Embryonic facial prominence (tissue), 1 donor: Measurements from ENCODE around the gene CCDC88A.
A peak's percentile ranks its signal among the peaks of the same experiment; 100 is the strongest.
"Not testable (repeated sequence)": the region's sequence is repeated elsewhere in the genome, so short reads cannot be mapped to it uniquely, and the experiment has no call there.

Source experiments
- DNase-seq: peaks from one replicate; pipeline ENCODE4 v3.0.0-alpha.2; 2016; ENCODE audit errors: extremely low spot score

The CCDC88A gene

DNA sequence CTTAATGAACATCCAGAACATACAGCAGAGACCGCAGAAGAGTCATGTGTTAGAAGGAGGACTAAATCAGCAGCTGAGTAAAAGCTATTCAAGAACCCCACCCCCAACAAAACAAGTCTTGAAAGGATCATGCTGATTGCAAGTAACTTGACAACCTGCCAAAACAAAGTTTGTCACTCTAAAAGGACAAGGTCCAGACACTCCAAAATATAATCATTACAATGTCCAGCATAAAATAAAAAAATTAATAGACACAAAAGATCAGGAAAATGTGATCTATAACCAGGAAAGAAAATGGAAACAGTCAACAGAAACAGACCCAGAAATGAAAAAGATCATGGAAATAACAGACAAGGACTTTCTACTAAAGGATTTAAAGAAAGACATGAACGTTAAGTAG lies 28.5 kb downstream of the CCDC88A start:
- DNase-seq, result no peak

DNA sequence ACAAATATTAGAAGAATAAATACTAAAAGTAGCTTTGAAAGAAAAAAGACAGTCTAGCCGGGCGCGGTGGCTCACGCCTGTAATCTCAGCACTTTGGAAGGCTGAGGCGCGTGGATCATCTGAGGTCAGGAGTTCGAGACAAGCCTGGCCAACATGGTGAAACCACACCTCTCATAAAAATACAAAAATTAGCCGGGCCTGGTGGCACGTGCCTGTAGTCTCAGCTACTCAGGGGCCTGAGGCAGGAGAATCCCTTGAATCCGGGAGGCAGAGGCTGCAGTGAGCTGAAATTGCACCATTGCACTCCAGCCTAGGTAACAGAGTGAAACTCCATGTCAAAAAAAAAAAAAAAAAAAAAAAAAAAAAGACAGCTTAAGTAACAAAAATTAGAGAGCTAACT lies 34.1 kb downstream of the CCDC88A start:
- not testable (repeated sequence) for DNase-seq

DNA sequence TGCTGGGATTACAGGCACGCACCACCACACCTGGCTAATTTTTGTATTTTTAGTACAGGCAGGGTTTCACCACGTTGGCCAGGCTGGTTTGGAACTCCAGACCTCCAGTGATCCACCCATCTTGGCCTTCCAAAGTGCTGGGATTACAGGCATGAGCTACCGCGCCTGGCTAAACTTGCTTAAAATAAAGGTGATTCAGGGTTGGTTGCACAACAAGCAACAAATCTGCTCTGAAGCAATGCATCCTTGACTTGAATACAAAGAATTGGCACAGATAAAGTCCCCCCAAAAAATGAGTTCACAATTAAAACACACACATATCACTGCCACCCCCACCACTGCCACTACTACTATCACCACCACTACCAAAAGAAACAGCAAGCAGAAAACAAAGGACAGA lies 34.9 kb downstream of the CCDC88A start:
- DNase-seq, result no peak

DNA sequence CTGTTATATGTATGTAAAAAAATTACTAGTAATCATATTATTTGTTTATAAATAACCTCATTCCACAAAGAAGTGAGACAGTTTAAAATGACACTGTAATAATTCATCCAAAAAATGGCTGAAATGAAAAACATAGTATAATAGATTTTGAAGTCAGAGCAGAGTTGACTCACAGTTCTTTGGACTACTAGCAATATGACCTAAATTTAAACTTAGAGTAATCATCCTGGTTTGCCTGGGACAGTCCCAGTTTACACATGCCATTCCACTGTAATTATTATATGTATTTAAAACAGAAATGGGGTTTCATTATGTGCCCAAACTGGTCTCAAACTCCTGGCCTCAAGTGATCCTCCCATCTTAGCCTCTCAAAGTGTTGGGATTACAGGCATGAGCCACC lies 48.3 kb downstream of the CCDC88A start:
- no peak for DNase-seq

DNA sequence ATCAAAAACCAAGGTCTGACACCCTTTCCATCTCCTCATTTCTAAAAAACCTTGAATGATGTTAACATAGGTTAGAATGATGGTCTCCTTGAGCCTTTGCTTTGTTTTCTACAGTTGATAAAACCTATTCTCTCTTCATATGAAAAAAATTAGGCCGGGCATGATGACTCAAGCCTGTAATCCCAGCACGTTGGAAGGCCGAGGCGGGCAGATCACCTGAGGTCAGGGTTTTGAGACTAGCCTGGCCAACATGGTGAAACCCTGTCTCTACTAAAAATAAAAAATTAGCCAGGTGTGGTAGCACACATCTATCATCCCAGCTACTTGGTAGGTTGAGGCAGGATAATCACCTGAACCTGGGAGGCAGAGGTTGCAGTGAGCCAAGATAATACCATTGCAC lies 49.4 kb downstream of the CCDC88A start:
- DNase-seq, result no peak

DNA sequence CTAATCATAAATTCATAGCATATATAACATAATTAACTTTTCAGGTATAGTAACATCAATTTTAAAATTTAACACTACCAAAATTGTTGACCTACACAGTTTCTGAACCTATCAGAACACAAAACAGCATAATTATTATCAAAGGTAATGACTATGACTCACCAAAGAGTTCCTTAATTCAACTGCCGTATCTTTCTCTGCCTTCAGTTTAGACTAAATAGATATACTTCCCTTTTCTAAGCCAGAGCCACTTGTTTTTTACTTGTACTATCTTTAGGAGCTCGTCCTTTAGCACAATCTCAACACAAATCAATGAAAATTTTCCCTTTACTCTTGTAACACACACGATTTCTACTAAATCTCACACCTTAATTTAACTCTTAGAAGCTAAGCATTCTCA lies 54.4 kb downstream of the CCDC88A start:
- no peak for DNase-seq

DNA sequence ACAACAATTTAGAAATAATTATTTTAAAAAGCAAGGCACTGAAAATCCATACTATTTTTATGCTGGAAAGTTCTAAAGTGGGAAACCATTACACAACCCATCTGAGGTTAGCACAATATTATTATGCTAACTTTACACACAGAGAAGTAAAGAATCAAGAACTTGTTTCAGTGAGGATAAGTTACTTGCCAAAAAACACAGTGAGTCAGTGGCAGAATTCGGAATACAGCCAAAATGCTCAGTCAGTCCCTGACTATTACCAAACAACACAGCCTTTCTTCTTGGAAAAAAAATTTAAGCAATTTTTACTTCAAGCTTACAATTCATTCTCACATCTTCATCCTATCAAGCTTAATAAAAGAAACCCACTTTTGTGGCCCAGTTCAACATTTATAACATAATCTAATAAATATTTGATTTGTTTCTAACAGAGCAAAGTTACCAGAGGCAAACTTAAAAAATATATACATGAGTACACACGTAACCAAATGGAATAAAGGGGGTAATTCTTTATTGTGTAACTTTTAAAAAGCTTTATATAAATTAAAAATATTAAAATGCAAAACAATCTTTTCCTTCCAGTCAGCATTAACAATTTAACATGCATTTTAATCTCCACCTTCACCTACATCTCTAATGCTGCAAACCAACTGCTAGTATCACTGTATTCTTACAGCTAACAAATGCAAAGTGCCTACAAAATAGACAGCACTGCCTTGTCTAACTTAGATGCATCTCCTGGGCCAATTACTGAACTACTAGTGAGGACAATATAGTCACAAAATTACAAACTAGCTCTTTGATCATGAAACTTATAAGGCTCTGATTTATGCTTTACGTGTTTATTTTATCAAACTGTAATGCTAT lies 55.2 kb downstream of the CCDC88A start:
- peak; percentile 22 for DNase-seq

DNA sequence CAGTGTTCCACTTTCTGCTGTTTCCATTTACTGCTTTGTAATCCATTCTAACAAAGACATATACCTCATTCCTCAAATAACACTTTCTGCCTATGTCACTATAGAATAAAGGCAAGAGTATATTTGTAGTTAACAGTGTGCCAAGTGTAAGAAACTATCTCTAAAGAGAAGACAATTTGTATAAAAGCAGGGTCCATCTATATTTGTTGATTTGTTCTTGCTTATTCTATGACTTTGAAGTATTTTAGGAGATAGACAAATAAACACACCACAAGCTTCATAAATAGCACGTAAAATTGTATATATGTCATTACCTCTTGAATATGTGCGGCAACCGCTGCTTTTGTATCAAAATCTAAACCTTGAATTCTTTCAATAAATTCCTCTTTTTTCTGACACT lies 56.0 kb downstream of the CCDC88A start:
- no peak for DNase-seq

DNA sequence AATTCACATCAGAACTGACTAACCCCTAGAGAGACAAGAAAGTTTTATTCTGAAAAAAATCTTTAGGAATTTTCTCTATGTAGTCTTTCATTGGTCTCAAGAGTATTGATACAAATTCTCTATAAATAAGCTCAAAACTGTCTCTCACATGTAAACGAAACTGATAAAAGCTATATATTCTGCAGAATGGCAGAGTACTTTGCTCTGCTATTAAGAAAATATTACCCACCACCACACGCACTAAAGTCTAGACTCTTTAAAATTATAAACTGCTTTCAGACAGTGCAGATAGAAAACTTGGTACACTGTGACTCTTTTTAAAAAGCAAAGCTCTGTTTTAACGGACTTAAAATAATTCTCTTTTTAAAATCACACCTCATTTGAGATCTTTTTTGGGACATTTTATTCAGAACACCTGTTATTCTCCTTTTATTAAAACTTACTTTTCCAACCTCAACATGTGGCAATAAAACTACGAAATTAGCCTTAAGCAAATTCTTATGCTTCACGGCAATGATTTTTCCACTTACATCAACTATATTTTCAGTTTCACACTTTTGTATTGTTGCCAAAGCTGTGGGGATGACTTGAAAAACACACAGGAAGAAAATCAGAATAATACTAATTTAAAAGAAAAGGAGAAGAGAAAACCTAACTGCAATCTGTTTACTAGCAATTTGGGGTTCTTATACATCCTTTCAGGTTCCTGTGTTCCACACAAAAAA lies 58.0 kb downstream of the CCDC88A start:
- DNase-seq, result no peak

DNA sequence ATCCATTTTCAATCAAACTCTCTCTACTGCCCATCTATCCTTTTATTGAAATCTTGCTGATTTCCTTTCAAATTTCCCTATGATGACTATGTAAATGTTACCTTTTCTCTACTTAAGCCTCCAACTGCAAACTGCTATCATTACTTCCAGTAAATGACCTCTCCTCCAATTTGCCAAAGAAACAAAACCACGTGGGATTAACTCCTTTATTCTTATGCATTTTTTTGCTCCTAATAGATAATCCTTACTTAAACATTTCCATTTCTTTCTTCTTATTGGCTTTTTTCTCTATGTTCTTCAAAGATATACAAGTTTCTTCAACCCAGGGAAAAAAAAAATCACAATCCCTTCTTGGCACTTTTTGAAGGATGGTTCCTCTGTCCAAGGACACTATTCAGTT lies 61.2 kb downstream of the CCDC88A start:
- DNase-seq, result no peak

DNA sequence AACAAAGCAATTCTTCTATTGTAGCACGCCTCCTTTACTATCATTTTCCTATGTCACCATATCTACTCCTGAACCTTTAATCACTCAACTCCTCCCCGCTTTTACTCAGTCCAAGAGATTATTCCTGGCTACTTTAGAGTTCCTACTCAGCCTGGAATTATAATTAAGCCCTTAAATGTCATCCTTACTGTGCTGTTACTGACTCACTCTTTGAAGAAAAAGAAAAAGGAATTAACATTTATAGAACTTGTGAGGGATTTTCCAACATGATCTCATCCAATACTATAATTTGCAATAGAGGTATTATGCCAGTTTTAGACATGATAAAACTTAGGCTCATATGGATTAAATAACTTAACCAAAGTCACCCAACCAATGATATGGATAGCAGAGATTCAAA lies 61.7 kb downstream of the CCDC88A start:
- no peak for DNase-seq

DNA sequence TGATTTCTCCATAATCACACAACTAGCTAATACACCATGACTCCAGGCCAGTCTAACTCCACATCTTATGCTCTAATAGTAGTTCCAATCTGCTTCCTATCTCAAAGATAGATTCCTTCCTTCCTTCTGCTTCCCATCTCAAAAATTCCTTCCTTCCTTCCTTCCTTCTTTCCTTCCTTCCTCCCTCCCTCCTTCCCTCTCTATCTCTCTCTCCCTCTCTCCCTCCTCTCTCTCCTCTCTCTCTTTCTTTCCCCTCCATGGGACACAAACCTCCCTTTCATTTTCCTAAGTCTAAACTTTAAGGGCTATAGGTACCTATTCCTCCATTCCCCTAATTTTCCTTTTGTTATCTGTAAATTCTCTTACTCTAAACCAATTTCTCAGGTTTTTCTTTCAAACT lies 62.5 kb downstream of the CCDC88A start:
- no peak for DNase-seq

DNA sequence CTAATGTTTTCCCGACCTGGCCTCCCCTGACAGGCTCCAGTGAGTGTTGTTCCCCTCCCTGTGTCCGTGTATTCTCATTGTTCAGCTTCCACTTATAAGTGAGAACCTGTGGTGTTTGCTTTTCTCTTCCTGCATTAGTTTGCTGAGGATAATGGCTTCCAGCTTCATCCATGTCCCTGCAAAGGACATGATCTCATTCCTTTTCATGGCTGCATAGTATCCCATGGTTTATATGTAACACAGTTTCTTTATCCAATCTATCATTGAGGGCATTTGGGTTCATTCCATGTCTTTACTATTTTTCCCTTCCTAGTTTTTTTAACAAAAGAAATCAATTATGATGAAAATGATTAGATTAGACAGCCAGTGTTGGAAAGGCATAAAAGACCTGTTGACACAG lies 63.5 kb downstream of the CCDC88A start:
- DNase-seq, result not testable (repeated sequence)

DNA sequence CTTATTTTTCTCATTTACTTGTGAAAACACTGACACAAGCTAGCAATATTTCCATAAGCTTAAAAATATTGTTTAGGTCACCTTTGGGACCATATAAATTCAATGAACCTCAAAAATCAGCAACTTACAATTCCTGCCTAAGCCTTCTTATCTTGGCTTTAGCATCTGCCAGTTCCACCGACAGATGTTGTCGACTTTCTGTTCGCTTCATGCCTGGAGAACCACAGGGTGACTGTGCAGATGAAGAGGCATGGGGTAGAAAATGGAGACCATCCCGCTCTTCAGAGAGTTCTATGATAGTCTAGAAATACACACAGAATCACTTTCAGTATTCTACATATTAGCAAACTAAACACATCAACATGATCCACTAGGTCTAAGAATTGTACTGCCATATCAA lies 64.2 kb downstream of the CCDC88A start:
- DNase-seq, result no peak

DNA sequence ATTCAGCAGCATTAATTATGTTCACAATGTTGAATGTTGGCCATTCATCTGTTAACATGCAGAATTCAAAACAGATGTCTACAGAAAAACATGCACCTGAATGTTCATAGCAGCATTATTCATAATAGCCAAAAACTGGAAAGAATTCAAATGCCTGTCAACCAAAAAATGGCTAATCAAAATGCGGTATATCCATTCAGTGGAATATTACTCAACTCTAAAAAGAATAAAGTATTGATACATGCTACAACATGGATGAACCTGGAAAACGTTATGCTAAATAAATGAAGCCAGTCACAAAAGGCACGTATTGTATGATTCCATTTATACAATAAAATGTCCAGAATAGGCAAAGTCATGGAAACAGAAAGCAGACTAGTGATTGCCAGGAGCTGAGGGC lies 68.0 kb downstream of the CCDC88A start:
- DNase-seq, result no peak

DNA sequence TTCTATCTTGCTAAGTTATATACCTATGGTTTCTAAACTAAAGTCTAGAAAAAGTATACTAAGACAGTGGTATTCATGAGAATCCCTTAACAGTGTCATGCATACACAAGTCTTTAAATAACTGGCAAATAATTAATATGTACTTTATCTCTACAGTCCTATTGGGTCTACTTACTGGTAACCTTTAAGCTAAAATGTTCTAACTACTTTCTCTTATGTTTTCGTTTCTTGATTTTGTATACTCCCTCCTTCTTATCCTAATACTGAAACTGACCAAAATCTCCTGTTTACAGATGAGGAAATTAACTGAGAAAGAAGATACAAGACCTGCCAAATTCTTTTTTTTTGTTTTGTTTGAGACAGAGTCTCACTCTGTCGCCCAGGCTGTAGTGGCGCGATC lies 74.6 kb downstream of the CCDC88A start:
- no peak for DNase-seq

DNA sequence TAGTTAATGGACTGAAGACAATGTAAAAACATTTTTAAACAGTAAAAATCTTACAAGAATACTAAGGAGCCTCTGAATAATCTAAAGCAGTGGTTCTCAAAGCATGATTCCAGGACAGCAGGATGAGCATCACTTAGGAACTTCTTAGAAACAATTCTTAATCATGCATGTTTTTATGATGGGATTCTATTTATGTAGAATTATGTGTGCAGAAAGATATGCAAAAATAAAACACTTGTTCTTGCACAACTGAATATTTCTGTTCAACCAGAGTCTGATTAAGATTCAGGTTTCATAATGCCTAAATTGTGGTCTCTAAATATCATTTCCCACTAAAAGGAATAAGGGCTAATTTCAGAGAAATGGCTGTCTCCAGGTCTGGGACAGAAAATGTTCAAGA lies 81.4 kb downstream of the CCDC88A start:
- no peak for DNase-seq

DNA sequence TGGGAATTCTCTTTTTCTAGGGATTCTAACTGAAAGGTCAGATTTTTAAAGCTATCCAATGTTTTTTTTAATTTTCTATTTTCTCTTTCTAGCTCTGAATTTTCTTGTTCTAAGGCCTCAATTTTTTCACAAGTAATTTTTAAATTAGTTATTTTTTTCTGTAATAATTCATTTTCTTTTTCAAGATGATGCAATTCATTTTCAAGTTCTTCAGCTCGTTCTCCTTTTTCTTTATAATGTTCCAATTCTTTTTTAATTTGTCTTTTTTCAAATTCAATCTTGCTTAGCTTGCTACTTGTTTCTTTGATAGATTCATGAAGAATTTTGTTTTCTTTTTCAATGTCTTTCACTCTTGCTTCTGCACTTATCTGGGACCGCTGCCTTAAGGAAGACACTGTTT lies 84.9 kb downstream of the CCDC88A start:
- no peak for DNase-seq

DNA sequence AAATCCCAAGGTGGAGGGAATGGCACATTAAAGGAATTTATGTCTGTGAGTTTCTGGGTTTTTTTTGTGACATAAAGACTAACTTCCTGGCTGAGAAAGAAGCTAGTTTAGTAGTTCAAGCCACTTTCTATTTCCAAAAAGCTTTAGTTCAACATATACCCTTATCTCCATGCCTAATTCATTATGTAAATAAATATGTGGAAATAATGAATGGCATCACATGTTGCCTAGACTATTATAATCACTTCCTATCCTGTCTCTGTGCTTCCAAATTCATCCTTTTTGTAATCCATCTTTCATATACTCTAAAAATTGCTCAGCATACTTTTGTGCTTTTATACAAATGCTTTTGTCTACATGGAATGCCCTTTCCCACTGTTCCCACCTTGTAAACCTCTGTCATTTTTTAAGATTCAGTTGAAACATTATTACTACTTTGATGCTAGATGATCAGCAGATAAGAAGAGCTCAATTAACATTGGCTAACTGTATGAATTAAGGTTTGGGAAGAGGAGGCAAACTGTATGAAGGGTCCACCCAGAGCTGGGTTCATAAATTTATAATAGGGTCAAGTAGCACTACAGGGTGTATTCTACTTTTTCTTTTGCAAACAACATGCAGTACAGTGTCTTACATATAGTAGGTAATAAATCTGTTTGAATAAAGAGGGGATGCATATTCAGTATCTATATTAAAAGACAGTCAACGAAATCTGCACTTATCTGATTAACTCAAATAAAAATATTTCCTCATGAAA lies 88.9 kb downstream of the CCDC88A start:
- DNase-seq, result no peak

DNA sequence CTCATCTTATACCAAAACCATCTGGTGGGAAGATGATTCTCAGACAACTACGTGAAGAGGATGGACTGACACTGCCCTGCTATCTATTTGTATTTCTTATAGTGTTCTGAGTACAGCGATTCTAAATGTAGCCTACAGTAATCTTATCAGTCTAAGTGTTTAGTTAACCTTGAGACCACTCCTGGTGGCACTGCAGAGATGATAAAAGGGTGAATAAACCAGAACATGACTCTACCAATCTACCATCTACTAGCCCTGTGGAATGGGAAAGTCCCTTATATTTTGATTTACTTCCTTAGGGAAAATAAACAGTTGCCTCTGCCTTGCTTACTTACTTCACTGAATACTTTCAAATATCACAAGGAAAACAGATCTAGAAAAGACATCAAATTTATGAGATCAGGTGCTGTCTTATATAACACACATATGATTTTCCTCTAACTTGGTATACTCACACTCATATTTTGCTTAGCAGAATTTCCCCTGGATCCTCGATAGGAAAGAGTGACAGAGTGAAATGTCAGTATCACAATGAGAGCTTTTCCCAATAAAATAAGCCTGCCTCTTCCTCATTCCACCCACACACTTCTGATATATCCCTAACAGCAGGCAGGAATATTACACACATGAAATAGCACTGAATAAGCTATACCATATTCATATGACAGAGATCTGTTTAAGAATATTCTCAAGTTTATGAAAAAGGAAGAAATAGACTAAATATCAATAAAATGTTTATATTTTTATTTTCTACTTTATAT lies 92.0 kb downstream of the CCDC88A start:
- DNase-seq, result no peak

DNA sequence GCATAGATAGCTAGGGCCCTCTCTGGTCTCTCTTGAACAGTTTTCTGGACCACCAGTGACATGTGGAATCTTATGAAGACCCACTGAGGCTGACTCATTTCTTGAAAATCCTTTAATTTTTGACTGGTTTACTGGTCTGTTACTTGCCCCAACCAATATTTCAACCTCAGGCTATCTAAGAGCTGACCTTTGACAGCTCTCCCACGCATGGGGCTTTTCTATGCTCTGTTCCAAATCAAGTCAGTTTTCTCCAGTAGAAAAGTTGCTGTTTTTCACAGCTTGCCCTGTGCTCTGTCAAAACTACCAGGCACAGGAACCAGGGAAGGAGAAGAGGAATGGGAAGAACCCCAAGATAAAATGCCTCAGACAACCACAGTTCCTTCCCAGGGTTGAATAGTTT lies 104.7 kb downstream of the CCDC88A start:
- DNase-seq, result no peak

DNA sequence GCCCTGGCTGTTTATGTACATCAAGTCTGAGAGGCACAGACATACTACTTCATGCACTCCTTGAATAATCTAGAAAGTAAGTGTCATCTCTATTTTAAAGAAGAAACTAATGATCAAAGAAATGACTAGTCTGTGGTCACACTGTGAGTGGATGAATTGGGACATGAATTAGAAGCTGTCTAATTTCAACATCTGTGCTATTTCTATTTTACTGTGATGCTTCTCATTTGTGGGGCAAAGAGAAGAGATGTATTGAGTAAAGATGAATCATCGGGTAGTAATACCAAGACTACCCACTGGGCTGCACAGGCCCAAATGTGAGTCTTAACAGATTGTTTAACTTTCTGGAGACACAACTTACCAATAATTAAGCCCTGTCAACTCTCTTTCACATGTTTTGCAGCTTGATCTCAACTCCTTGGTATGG lies 108.2 kb downstream of the CCDC88A start:
- DNase-seq, result no peak
